GM23338 (cell line): ENCODE results near the gene TRPM1. TPM values are rescaled to one million over a fixed set of nuclear protein-coding genes. Genes with fewer than 3 reads are reported as not detected.
A peak's percentile ranks its signal among the peaks of the same experiment; 100 is the strongest.

Experiments
- ATAC-seq: fragments of 200-7000 bp; cut with Tn5 transposase; 3 replicates; pipeline ENCODE4 v1.9.1; 2020
- DNase-seq: peaks from one replicate; pipeline ENCODE4 v3.0.0-alpha.2; 2015; ENCODE audit warnings: low spot score
- H2AFZ ChIP-seq: fragments of 200-600 bp; sonication (generic); 2 replicates; pipeline ENCODE4 v1.8.0; 2016; ENCODE audit warnings: antibody characterized with exemption, mild to moderate bottlenecking, moderate library complexity
- H3F3A ChIP-seq: fragments of 200-600 bp; sonication (generic); replicated peaks from 2 replicates; pipeline ENCODE4 v1.8.0; 2017; ENCODE audit warnings: antibody characterized with exemption, mixed run types, low read depth
- H3K27ac ChIP-seq: fragments of 200-600 bp; sonication (generic); 2 replicates; pipeline ENCODE4 v1.6.1; 2016; ENCODE audit warnings: low read depth
- H3K27me3 ChIP-seq: fragments of 200-600 bp; sonication (generic); 2 replicates; pipeline ENCODE4 v1.8.0; 2016; ENCODE audit warnings: mild to moderate bottlenecking, mixed run types, moderate library complexity; ENCODE audit not compliant: insufficient read depth
- H3K36me3 ChIP-seq: fragments of 200-600 bp; sonication (generic); 2 replicates; pipeline ENCODE4 v1.8.0; 2016; ENCODE audit warnings: mild to moderate bottlenecking; ENCODE audit not compliant: insufficient read depth
- H3K4me1 ChIP-seq: fragments of 200-600 bp; sonication (generic); 2 replicates; pipeline ENCODE4 v1.8.0; 2016; ENCODE audit warnings: mild to moderate bottlenecking, moderate library complexity; ENCODE audit not compliant: insufficient read depth
- H3K4me2 ChIP-seq: fragments of 200-600 bp; sonication (generic); 2 replicates; pipeline ENCODE4 v1.7.1; 2017; ENCODE audit warnings: mixed run types
- H3K4me3 ChIP-seq: fragments of 200-600 bp; sonication (generic); 2 replicates; pipeline ENCODE4 v1.6.1; 2016; ENCODE audit warnings: mixed run types
- H3K79me2 ChIP-seq: fragments of 200-600 bp; sonication (generic); replicated peaks from 2 replicates; pipeline ENCODE4 v1.8.0; 2017; ENCODE audit warnings: mild to moderate bottlenecking; ENCODE audit not compliant: insufficient read depth
- H3K9me2 ChIP-seq: fragments of 200-600 bp; sonication (generic); 2 replicates; pipeline ENCODE4 v1.8.0; 2017; ENCODE audit not compliant: insufficient read depth
- H4K20me1 ChIP-seq: fragments of 200-600 bp; sonication (generic); replicated peaks from 2 replicates; pipeline ENCODE4 v1.8.0; 2017; ENCODE audit warnings: mild to moderate bottlenecking; ENCODE audit not compliant: insufficient read depth
- H3K27ac Mint-ChIP-seq: 2 replicates; pipeline ENCODE4 v1.8.0; 2020; ENCODE audit warnings: inconsistent platforms, mild to moderate bottlenecking, moderate library complexity, mixed read lengths
- H3K27me3 Mint-ChIP-seq: 3 replicates; pipeline ENCODE4 v1.8.0; 2022; ENCODE audit warnings: low read depth, mild to moderate bottlenecking, moderate library complexity, mixed read lengths, inconsistent platforms; ENCODE audit not compliant: insufficient read depth, poor library complexity
- H3K36me3 Mint-ChIP-seq: 3 replicates; pipeline ENCODE4 v1.8.0; 2021; ENCODE audit warnings: low read depth, mild to moderate bottlenecking, inconsistent platforms, moderate library complexity, mixed read lengths
- H3K4me1 Mint-ChIP-seq: 3 replicates; pipeline ENCODE4 v1.8.0; 2020; ENCODE audit warnings: mild to moderate bottlenecking, inconsistent platforms, mixed read lengths
- H3K4me3 Mint-ChIP-seq: 3 replicates; pipeline ENCODE4 v1.8.0; 2021; ENCODE audit warnings: moderate library complexity, mild to moderate bottlenecking, inconsistent platforms, mixed read lengths
- H3K9me3 Mint-ChIP-seq: 3 replicates; pipeline ENCODE4 v1.8.0; 2020; ENCODE audit warnings: moderate library complexity, mild to moderate bottlenecking, inconsistent platforms, mixed read lengths
- CREB1 ChIP-seq: fragments of 250-450 bp; sonication (Bioruptor Pico); IDR thresholded peaks from 2 replicates; pipeline ENCODE4 v1.5.0; 2020; ENCODE audit warnings: low read depth, mild to moderate bottlenecking, moderate library complexity
- CTCF ChIP-seq, 2 experiments: fragments of 200-600 bp in 1 of 2; sonication (generic) in 1 of 2; conservative IDR thresholded peaks; 2 replicates each; pipeline versions ENCODE4 v1.5.1 to v1.6.1; 2016 to 2017; ENCODE audit warnings: antibody characterized with exemption in 2 of 2, low read depth in 2 of 2, mild to moderate bottlenecking in 2 of 2, moderate library complexity in 1 of 2
- ETS1 ChIP-seq: IDR thresholded peaks from 2 replicates; pipeline ENCODE4 v1.6.1; 2016; ENCODE audit warnings: antibody characterized with exemption
- EZH2 ChIP-seq: fragments of 200-600 bp; sonication (generic); IDR thresholded peaks from one replicate; pipeline ENCODE4 v1.8.0; 2017; ENCODE audit warnings: antibody characterized with exemption, mild to moderate bottlenecking, low read depth; ENCODE audit not compliant: unreplicated experiment
- NANOG ChIP-seq: IDR thresholded peaks from 2 replicates; pipeline ENCODE4 v1.6.1; 2016; ENCODE audit warnings: antibody characterized with exemption, borderline replicate concordance
- POLR2AphosphoS5 ChIP-seq: IDR thresholded peaks from 2 replicates; pipeline ENCODE4 v1.6.1; 2016; ENCODE audit warnings: antibody characterized with exemption, low read depth
- ZNF462 ChIP-seq: fragments of 250-450 bp; sonication (Bioruptor Pico); IDR thresholded peaks from 2 replicates; pipeline ENCODE4 v1.5.0; 2020; ENCODE audit warnings: mild to moderate bottlenecking, moderate library complexity
- polyA plus RNA-seq: library from polyadenylated mRNA; unstranded; fragments of >200 nt; fragmentation: Nextera tagmentation; extraction: Ambion mirVana; gene quantifications from 2 replicates; pipeline ENCODE4 v1.2.1, GENCODE V29; 2016
- total RNA-seq: library from RNA; depleted of rRNA; stranded (reverse); fragments of >200 nt; shearing (Covaris generic); gene quantifications from 2 replicates; pipeline ENCODE4 v1.2.3, GENCODE V29; 2014

Gene TRPM1
- total and polyA plus RNA-seq, 2 experiments from 2014 or later: 0.19 TPM; not detected in 1

GRCh38 chr15:31147456-31147855 lies 45.9 kb upstream of the TRPM1 start (continued):
- no peak for TF ChIP-seq CTCF (conservative IDR thresholded peaks at IDR 0.05; ENCODE audit: low read depth in 2 of 2)
- TF ChIP-seq CREB1 (CRISPR knock-in tag): no peak

- H4K20me1 ChIP-seq: no peaks in the 10 kb centered on the region
- H3K9me2 ChIP-seq: no peaks in the 10 kb centered on the region
- H2AFZ ChIP-seq: peak overlapping the region; percentile 43; the same call in 1 of the 2 replicates
- H3K79me2 ChIP-seq: no peaks in the 10 kb centered on the region
- Mint-ChIP-seq H3K27me3 (peaks cover 2% of the 10 kb centered on the region), H3K4me1 (peaks cover 34% of the 10 kb centered on the region), H3K27ac (no peak overlapping the region), H3K9me3 (peaks cover 3% of the 10 kb centered on the region; the same call in 1 of the 3 replicates), H3K4me3 (no peak overlapping the region), H3K36me3 (no peaks in the 10 kb centered on the region; the same call in 2 of the 3 replicates)
- no peak overlapping the region for H3K27ac ChIP-seq
- H3K36me3 ChIP-seq: no peaks in the 10 kb centered on the region
- H3K4me2 ChIP-seq: no peak overlapping the region
- peaks cover 31% of the 10 kb centered on the region for H3K4me1 ChIP-seq
- no peak for TF ChIP-seq EZH2
- 0 out of 4 replicates have a peak, but pooled peaks have one; percentile 7 to 20 for TF ChIP-seq CTCF (conservative IDR thresholded peaks at IDR 0.05; ENCODE audit: low read depth in 2 of 2)
- DNase-seq: no peak
- H3K27me3 ChIP-seq: no peaks in the 10 kb centered on the region
- H3F3A ChIP-seq: no peaks in the 10 kb centered on the region
- H3K4me3 ChIP-seq: no peak overlapping the region
- no peak for ATAC-seq
Observed at GRCh38 chr15:31145271-31145911, 43.9 kb upstream of the TRPM1 start.

- Histone ChIP-seq H2AFZ (no peak overlapping the region), H4K20me1 (no peaks in the 10 kb centered on the region), H3K4me2 (no peak overlapping the region), H3F3A (no peaks in the 10 kb centered on the region), H3K79me2 (no peaks in the 10 kb centered on the region), H3K4me1 (peaks cover under 1% of the 10 kb centered on the region; the same call in 1 of the 2 replicates), H3K4me3 (no peak overlapping the region), H3K27me3 (no peaks in the 10 kb centered on the region), H3K36me3 (no peaks in the 10 kb centered on the region), H3K27ac (no peak overlapping the region), H3K9me2 (no peaks in the 10 kb centered on the region)
- H3K36me3 Mint-ChIP-seq: no peaks in the 10 kb centered on the region
- peaks cover 8% of the 10 kb centered on the region for H3K4me1 Mint-ChIP-seq
- no peak for ATAC-seq
- H3K27me3 Mint-ChIP-seq: no peaks in the 10 kb centered on the region
- H3K27ac Mint-ChIP-seq: no peak overlapping the region
- no peaks in the 10 kb centered on the region; the same call in 2 of the 3 replicates for H3K9me3 Mint-ChIP-seq
- no peak for DNase-seq
- no peak overlapping the region for H3K4me3 Mint-ChIP-seq
- TF ChIP-seq EZH2 (no peak), ZNF462 (no peak), CREB1 (CRISPR knock-in tag) (no peak), ETS1 (no peak), POLR2AphosphoS5 (no peak), NANOG (no peak)
Observed at GRCh38 chr15:31141792-31142191, 40.3 kb upstream of the TRPM1 start.
